Brain microvascular endothelial cell (primary cell): ENCODE data around the gene PACSIN2.
"Not testable (repeated sequence)": the region's sequence is repeated elsewhere in the genome, so short reads cannot be mapped to it uniquely, and the experiment has no call there.

Experiments used
- DNase-seq: peaks from one replicate; pipeline ENCODE4 v3.0.0-alpha.2; 2020
- H3K27ac ChIP-seq: fragments of 250-450 bp; sonication (Bioruptor Pico); 2 replicates; pipeline ENCODE4 v1.5.1; 2020; ENCODE audit warnings: mild to moderate bottlenecking, moderate library complexity
- H3K27me3 ChIP-seq: fragments of 250-450 bp; sonication (Bioruptor Pico); replicated peaks from 2 replicates; pipeline ENCODE4 v1.5.1; 2020; ENCODE audit warnings: mild to moderate bottlenecking
- H3K36me3 ChIP-seq: fragments of 250-450 bp; sonication (Bioruptor Pico); replicated peaks from 2 replicates; pipeline ENCODE4 v1.5.1; 2020; ENCODE audit warnings: mild to moderate bottlenecking
- H3K4me3 ChIP-seq: 2 replicates; pipeline ENCODE4 v1.5.1; 2011; ENCODE audit warnings: low read depth, mild to moderate bottlenecking, control low read depth, low read length, moderate library complexity
- CTCF ChIP-seq: IDR thresholded peaks from 2 replicates; pipeline ENCODE4 v1.5.1; 2011; ENCODE audit warnings: low read depth, mild to moderate bottlenecking, moderate library complexity, low read length, control low read depth, inconsistent platforms; ENCODE audit errors: missing control alignments
- in situ Hi-C: cut with HindIII; loops from 2 replicates; pipeline ENCODE4 v1.10.0; 2017; ENCODE audit warnings: low sequenced_read_pairs, low pct_ligation_motif_present

The PACSIN2 gene

GRCh38 chr22:42926104-42926503, 88.8 kb downstream of the PACSIN2 start:
- no peak for TF ChIP-seq CTCF
- Histone ChIP-seq H3K4me3 (no peak overlapping the region), H3K36me3 (no peaks in the 10 kb centered on the region), H3K27ac (no peak overlapping the region), H3K27me3 (no peaks in the 10 kb centered on the region)
- no peak for DNase-seq
- in situ Hi-C loops, result no loop called here

- H3K27me3 ChIP-seq, result no peaks in the 10 kb centered on the region
- H3K4me3 ChIP-seq, result no peak overlapping the region
- in situ Hi-C loops, result no loop called here
- TF ChIP-seq CTCF, result no peak
- no peak overlapping the region for H3K27ac ChIP-seq
- DNase-seq, result no peak
- no peaks in the 10 kb centered on the region for H3K36me3 ChIP-seq
Observed at GRCh38 chr22:42925598-42925997, 89.4 kb downstream of the PACSIN2 start.

GRCh38 chr22:42925031-42925430, 89.9 kb downstream of the PACSIN2 start:
- H3K4me3 ChIP-seq, H3K27me3 ChIP-seq, DNase-seq, H3K27ac ChIP-seq, in situ Hi-C loops, H3K36me3 ChIP-seq: not testable (repeated sequence)

- Histone ChIP-seq H3K4me3 (no peak overlapping the region), H3K27me3 (no peaks in the 10 kb centered on the region), H3K36me3 (no peaks in the 10 kb centered on the region), H3K27ac (no peak overlapping the region)
- TF ChIP-seq CTCF, result no peak
- no peak for DNase-seq
- in situ Hi-C loops, result no loop called here
Observed at GRCh38 chr22:42924436-42924835, 90.5 kb downstream of the PACSIN2 start.

GRCh38 chr22:42922374-42923191, 92.4 kb downstream of the PACSIN2 start:
- in situ Hi-C loops, result no loop called here
- DNase-seq, result no peak
- TF ChIP-seq CTCF, result no peak
- Histone ChIP-seq H3K36me3 (no peaks in the 10 kb centered on the region), H3K27ac (no peak overlapping the region), H3K27me3 (no peaks in the 10 kb centered on the region), H3K4me3 (no peak overlapping the region)

- no peaks in the 10 kb centered on the region for H3K36me3 ChIP-seq
- H3K4me3 ChIP-seq, result no peak overlapping the region
- DNase-seq, result no peak
- H3K27me3 ChIP-seq, result no peaks in the 10 kb centered on the region
- TF ChIP-seq CTCF, result no peak
- in situ Hi-C loops, result no loop called here
- H3K27ac ChIP-seq, result no peak overlapping the region
Observed at GRCh38 chr22:42920101-42920820, 94.7 kb downstream of the PACSIN2 start.
